ENCODE measurements around the gene RIPPLY2. TPM values are rescaled to one million over a fixed set of nuclear protein-coding genes. Genes with fewer than 3 reads are reported as not detected.

The RIPPLY2 gene
- total RNA-seq, 1 experiment from 2014 or later: not detected

GRCh38 chr6:83904395-83904794, 51.2 kb downstream of the RIPPLY2 start:
- no peak for DNase-seq (ENCODE audit: low read depth)

DNA sequence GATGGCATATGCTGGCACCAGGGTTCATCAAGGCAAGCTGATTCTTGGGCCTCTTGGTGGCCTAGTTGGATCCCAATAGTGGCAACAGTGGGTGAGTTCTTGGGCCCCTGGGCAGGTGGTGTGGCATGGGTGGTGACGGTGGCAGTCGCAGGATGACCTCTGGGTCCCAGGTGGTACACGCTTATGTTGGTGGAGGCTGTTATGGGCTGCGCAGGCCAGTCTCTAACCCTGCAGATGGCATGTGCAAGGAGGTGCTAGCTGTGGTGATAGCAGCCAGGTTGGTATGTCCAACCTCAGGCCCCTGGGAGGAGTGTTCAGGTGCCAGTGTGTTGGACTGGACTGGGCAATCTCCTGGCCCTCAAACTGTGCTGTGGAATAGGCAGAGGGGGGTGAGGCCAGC, 52.5 kb downstream of the RIPPLY2 start:
- DNase-seq (ENCODE audit: low read depth): no peak

Other genes starting within 250 kb of the RIPPLY2 start
- not detected in 2 replicates for gene SNAP91, start 144.3 kb upstream of the RIPPLY2 start, total RNA-seq (2014; rRNA removed)
- gene CYB5R4, start 6.3 kb downstream of the RIPPLY2 start, total RNA-seq (2014; rRNA removed): 18.4 and 25.8 TPM in 2 replicates
- gene MRAP2, start 180.4 kb downstream of the RIPPLY2 start, total RNA-seq (2014; rRNA removed): 0.23 and 0.51 TPM in 2 replicates